ENCODE measurements around the gene ERG.

GRCh38 chr21:38506661-38507281, 8.5 kb upstream of the ERG start:
- TF ChIP-seq POLR2A (IDR thresholded peaks at IDR 0.05; ENCODE audit: low read length) (no peak), GATA1 (IDR thresholded peaks at IDR 0.05; ENCODE audit: low read depth, low read length) (no peak)
